GM11168 (cell line): Measurements from ENCODE around the gene KCNT2.

Source experiments
- in situ Hi-C: fragments of 300-500 bp; cut with MboI; formaldehyde crosslinking; loops from one replicate; pipeline ENCODE4 v1.12.0; 2022; ENCODE audit warnings: low sequenced_read_pairs; ENCODE audit not compliant: unreplicated experiment

KCNT2 gene

DNA sequence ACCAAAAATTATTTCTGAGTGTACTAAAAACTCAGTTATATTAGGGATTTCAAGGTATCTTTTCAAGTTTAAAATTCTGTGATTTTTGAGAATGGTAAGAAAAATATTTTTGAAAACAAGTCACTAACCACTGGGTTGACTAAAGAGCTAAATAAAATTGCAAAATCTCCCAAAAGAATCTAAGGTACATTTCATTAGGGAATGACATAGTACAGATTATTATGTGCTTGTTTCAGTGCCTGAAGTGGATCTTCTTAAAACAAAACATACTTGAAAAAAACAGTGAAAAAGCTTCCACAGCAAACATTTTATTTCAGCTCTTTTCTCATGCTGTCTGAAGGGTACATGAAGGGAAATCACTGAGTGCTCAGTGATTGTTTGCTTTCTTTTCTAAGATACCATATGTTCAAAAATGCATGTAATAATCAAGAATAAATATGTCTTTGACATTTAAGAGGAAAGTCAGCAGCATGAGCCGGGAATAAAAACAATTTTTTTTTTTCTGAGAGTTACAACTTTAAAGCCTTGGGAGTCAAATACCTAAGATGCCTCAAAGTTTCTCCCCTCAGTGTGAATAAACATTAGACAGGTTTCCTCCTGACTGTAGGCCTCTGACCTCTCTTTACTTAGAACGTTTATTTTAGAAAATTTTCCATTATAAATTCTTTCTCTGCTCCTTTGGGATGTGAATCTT, 200.7 kb downstream of the KCNT2 start:
- in situ Hi-C loops, result no loop called here

DNA sequence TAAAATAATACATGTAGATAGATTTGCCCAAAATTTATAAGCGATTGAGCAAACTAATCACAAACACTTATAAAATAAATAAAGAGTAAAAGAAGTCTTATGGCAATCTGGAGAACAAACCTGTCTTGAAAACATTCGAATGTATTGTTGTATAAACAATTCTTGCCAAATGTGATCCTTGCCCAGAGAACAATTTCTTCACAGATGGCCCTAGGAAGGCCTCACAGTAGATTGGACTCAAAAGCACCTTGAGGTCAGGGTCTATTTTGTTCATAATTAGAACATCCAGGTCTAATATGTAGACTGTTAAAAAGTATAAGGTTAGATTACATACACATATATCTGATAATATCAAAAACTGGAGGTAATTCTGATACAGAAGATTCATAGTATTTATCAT, 202.4 kb downstream of the KCNT2 start:
- in situ Hi-C loops, result no loop called here

- in situ Hi-C loops, result no loop called here
Observed at GRCh38 chr1:196403803-196404690, 204.2 kb downstream of the KCNT2 start.

GRCh38 chr1:196401891-196402290, 206.3 kb downstream of the KCNT2 start:
- in situ Hi-C loops, result no loop called here

DNA sequence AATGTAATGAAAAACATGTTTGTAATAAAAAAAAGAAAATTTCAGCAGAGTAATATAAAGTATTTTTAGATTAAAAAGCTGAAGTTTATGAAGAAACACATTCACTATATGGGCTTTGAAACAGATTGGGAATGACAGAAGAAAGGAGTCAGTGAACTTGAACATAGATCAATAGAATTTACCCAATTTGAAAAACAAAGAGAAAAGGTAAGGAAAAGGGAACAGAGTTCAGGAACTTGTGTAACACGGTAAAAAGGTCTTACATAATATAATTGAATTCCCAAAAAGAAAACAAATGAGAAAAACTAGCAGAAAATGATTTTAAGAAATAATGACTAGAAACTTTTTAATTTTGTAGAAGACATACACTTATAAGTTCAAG, 206.8 kb downstream of the KCNT2 start:
- in situ Hi-C loops, result no loop called here

- in situ Hi-C loops, result no loop called here
Observed at GRCh38 chr1:196400478-196401451, 207.5 kb downstream of the KCNT2 start.

- in situ Hi-C loops, result no loop called here
Observed at GRCh38 chr1:196399713-196400112, 208.5 kb downstream of the KCNT2 start.

GRCh38 chr1:196393742-196394141, 214.5 kb downstream of the KCNT2 start:
- in situ Hi-C loops, result no loop called here

- in situ Hi-C loops, result no loop called here
Observed at GRCh38 chr1:196393282-196393681, 215.0 kb downstream of the KCNT2 start.

- in situ Hi-C loops, result no loop called here
Observed at GRCh38 chr1:196387766-196388165, 220.5 kb downstream of the KCNT2 start.

GRCh38 chr1:196385109-196385508, 223.1 kb downstream of the KCNT2 start:
- in situ Hi-C loops, result no loop called here

DNA sequence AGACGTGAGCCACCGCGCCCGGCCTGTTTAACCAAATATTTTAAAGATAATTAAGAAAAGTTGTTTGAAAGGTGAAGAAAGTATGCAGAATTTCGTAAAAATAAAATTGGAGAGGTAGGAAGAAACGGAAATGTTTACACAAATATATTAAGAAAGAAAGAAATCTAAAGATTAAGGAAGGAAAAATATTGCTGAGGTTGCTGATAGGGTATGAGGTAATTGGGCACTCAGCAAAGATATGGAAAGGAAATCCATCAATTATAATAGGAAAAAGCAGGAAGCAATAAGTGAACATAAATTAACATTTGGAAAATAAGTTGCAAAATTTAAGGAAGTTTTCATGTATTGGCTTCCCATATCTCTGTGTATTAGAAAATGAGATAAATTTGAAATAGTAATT, 225.9 kb downstream of the KCNT2 start:
- in situ Hi-C loops, result no loop called here

- in situ Hi-C loops, result no loop called here
Observed at GRCh38 chr1:196381544-196381943, 226.7 kb downstream of the KCNT2 start.

DNA sequence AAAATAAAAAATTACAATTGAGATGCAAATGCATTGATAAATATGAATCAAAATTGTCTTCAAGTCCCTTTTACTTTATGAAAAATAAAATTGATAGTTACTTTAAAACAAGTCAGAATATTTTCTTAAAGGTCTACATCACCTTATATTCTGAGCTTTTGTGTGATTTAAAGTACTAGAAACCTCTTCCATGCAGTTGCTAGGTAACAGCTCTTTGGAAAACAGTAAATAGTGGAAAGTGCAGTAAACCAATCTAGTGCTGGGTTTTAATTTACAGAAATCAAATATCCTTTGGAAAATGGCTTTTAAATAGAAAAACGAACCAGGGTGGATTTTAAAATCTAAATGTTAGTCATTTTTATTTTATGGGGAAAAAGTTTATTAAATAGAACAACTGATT, 227.9 kb downstream of the KCNT2 start:
- in situ Hi-C loops, result no loop called here

- in situ Hi-C loops, result no loop called here
Observed at GRCh38 chr1:196377811-196378210, 230.4 kb downstream of the KCNT2 start.

GRCh38 chr1:196376630-196377328, 231.5 kb downstream of the KCNT2 start:
- in situ Hi-C loops, result no loop called here

DNA sequence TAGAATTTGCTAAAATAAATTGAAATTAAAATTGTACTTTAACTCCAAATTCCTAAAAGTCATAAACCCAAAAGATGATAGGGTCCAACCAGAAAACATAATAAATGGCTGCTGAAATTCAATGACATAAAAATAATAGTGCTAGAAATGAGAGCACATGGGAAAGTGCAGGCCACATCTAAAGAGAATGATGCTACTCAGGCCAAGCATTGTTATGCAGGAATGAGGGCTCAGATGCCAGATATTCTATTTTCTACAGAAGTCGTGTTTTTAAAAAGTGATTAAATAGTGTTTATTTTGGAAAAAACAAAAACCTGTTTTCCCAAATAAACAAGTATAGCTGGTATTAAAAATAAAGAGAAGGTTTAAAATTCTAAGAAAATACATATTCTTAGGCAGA, 234.4 kb downstream of the KCNT2 start:
- in situ Hi-C loops, result no loop called here

GRCh38 chr1:196372896-196373536, 235.2 kb downstream of the KCNT2 start:
- in situ Hi-C loops, result no loop called here

DNA sequence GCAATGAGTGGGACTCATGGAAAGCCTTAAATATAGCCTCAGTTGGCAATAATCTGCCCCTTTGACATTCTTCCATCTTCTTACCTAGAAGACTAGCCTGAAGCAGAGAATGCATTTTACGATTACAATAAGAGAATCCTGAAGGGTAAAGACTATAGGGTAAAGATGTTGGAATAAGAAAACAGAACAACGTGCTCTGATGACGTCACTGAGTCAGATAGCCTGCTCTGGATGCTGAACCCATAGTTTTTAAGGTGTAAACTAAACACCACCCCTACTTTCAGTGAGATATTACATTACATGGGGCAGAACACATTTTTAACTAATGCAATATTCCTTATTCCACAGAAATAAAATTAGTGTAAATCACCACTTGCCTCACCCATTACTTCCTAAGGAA, 240.4 kb downstream of the KCNT2 start:
- in situ Hi-C loops, result no loop called here
